H1 (cell line): ENCODE results near the gene PLCB4. TPM values are rescaled to one million over a fixed set of nuclear protein-coding genes. Genes with fewer than 3 reads are reported as not detected.

ENCODE experiments used
- CTCF ChIA-PET: fragments of 300-600 bp; sonication (Branson Sonifier 250); formaldehyde crosslinking; loops from one replicate; lab custom pipeline; 2021; ENCODE audit not compliant: partially characterized antibody; lab: Charles Lee
- POLR2A ChIA-PET: fragments of 300-600 bp; sonication (Branson Sonifier 250); formaldehyde crosslinking; loops from one replicate; lab custom pipeline; 2021; ENCODE audit warnings: inconsistent platforms; ENCODE audit not compliant: partially characterized antibody; lab: Charles Lee
- DNase-seq, 2 experiments: peaks; one replicate each; pipeline versions ENCODE4 v3.0.0 to v3.0.0-alpha.2; 2010 to 2022; ENCODE audit warnings: low spot score in 2 of 2, low read depth in 1 of 2, mixed read lengths in 1 of 2
- FAIRE-seq: peaks from 2 replicates; lab custom pipeline; 2011; peaks lifted over from hg19 to GRCh38; lab: Jason Lieb, UNC
- H2AFZ ChIP-seq: 2 replicates; pipeline ENCODE4 v1.8.1; 2012; ENCODE audit warnings: low read length, inconsistent platforms
- H2AK5ac ChIP-seq: 2 replicates; pipeline ENCODE4 v1.6.1; 2013; ENCODE audit warnings: low read depth, low read length
- H2BK120ac ChIP-seq: replicated peaks from 2 replicates; pipeline ENCODE3; 2013; ENCODE audit warnings: low read depth, low read length, inconsistent platforms
- H2BK12ac ChIP-seq: 2 replicates; pipeline ENCODE4 v1.6.1; 2013; ENCODE audit warnings: low read depth, low read length
- H2BK15ac ChIP-seq: 2 replicates; pipeline ENCODE4 v1.6.1; 2013; ENCODE audit warnings: low read length
- H2BK20ac ChIP-seq: 2 replicates; pipeline ENCODE4 v1.6.1; 2013; ENCODE audit warnings: low read length
- H2BK5ac ChIP-seq: 2 replicates; pipeline ENCODE4 v1.6.1; 2013; ENCODE audit warnings: low read depth, low read length
- H3K14ac ChIP-seq: 2 replicates; pipeline ENCODE4 v1.6.1; 2013; ENCODE audit warnings: inconsistent platforms; ENCODE audit not compliant: insufficient read length
- H3K18ac ChIP-seq: 2 replicates; pipeline ENCODE4 v1.6.1; 2013; ENCODE audit warnings: low read length; ENCODE audit errors: extremely low read depth
- H3K23ac ChIP-seq: 2 replicates; pipeline ENCODE4 v1.6.1; 2013; ENCODE audit warnings: inconsistent platforms; ENCODE audit not compliant: insufficient read length
- H3K23me2 ChIP-seq: 2 replicates; pipeline ENCODE4 v1.6.1; 2013; ENCODE audit warnings: low read depth, low read length
- H3K27ac ChIP-seq: 2 replicates; pipeline ENCODE4 v1.6.1; 2011; ENCODE audit warnings: low read depth, low read length, inconsistent platforms
- H3K27me3 ChIP-seq, 4 experiments: replicated peaks in 1 of 4; 1 replicate in 1 of 4; 2 replicates in 3 of 4; pipeline versions ENCODE4 v1.6.1 to v1.8.1; 2011 to 2013; ENCODE audit warnings: low read length in 3 of 4, mild to moderate bottlenecking in 3 of 4, inconsistent platforms in 2 of 4, mixed read lengths in 2 of 4, moderate library complexity in 1 of 4; ENCODE audit not compliant: control insufficient read depth in 3 of 4, insufficient read depth in 3 of 4; ENCODE audit errors: extremely low read depth in 1 of 4
- H3K36me3 ChIP-seq, 4 experiments: 2 replicates each; pipeline versions ENCODE4 v1.6.1 to v1.8.1; 2011 to 2013; ENCODE audit warnings: mild to moderate bottlenecking in 4 of 4, low read length in 3 of 4, moderate library complexity in 2 of 4, control low read depth in 1 of 4, inconsistent platforms in 1 of 4; ENCODE audit not compliant: insufficient read depth in 4 of 4, control insufficient read depth in 2 of 4
- H3K4ac ChIP-seq: replicated peaks from 2 replicates; pipeline ENCODE3; 2013; ENCODE audit warnings: low read length, low read depth, mixed read lengths, inconsistent platforms; ENCODE audit not compliant: insufficient read length
- H3K4me1 ChIP-seq, 4 experiments: replicated peaks in 1 of 4; 1 replicate in 1 of 4; 2 replicates in 3 of 4; pipeline versions ENCODE4 v1.6.1 to v1.8.1; 2011 to 2013; ENCODE audit warnings: low read length in 3 of 4, inconsistent platforms in 2 of 4, mixed read lengths in 1 of 4; ENCODE audit not compliant: insufficient read depth in 4 of 4, control insufficient read depth in 3 of 4
- H3K4me2 ChIP-seq, 2 experiments: 2 replicates each; pipeline versions ENCODE4 v1.6.1 to v1.8.1; 2011 to 2013; ENCODE audit warnings: low read depth in 2 of 2, low read length in 2 of 2, control low read depth in 1 of 2, inconsistent platforms in 1 of 2, mild to moderate bottlenecking in 1 of 2; ENCODE audit not compliant: insufficient read depth in 1 of 2
- H3K4me3 ChIP-seq, 4 experiments: fragments of 200-600, 300-600 bp in 1 of 4; sonication (generic), shearing (Covaris generic), sonication (Bioruptor Twin) in 1 of 4; 2 replicates each; pipeline versions ENCODE4 v1.5.1 to v1.8.1; 2011 to 2016; ENCODE audit warnings: low read length in 4 of 4, low read depth in 3 of 4, control low read depth in 2 of 4, inconsistent platforms in 2 of 4, mild to moderate bottlenecking in 2 of 4, mixed read lengths in 1 of 4, moderate library complexity in 1 of 4; ENCODE audit not compliant: insufficient read depth in 2 of 4; ENCODE audit errors: extremely low read depth in 1 of 4
- H3K56ac ChIP-seq: replicated peaks from 2 replicates; pipeline ENCODE3; 2013; ENCODE audit warnings: low read depth, mild to moderate bottlenecking, mixed read lengths, low read length, inconsistent platforms; ENCODE audit not compliant: insufficient read length
- H3K79me1 ChIP-seq: 2 replicates; pipeline ENCODE4 v1.6.1; 2013; ENCODE audit warnings: low read depth, low read length, control low read depth
- H3K79me2 ChIP-seq, 2 experiments: 2 replicates each; pipeline versions ENCODE4 v1.6.1 to v1.8.1; 2012 to 2013; ENCODE audit warnings: low read length in 2 of 2, mild to moderate bottlenecking in 2 of 2, inconsistent platforms in 1 of 2; ENCODE audit not compliant: insufficient read depth in 2 of 2, control insufficient read depth in 1 of 2
- H3K9ac ChIP-seq, 4 experiments: replicated peaks in 1 of 4; 1 replicate in 1 of 4; 2 replicates in 3 of 4; pipeline versions ENCODE4 v1.6.1 to v1.8.1; 2011 to 2013; ENCODE audit warnings: low read depth in 3 of 4, low read length in 3 of 4, control low read depth in 2 of 4, mild to moderate bottlenecking in 2 of 4, moderate library complexity in 2 of 4, inconsistent platforms in 1 of 4; ENCODE audit errors: extremely low read depth in 1 of 4
- H3K9me3 ChIP-seq, 2 experiments: 2 replicates each; pipeline versions ENCODE4 v1.6.1 to v1.8.1; 2012 to 2013; ENCODE audit warnings: mild to moderate bottlenecking in 2 of 2, moderate library complexity in 2 of 2, control low read depth in 1 of 2, inconsistent platforms in 1 of 2, low read depth in 1 of 2, low read length in 1 of 2, mixed read lengths in 1 of 2; ENCODE audit not compliant: insufficient read depth in 2 of 2
- H4K20me1 ChIP-seq, 2 experiments: replicated peaks in 1 of 2; 2 replicates each; pipeline versions ENCODE3 to v1.8.1; 2011 to 2013; ENCODE audit warnings: inconsistent platforms in 2 of 2, low read length in 2 of 2, mild to moderate bottlenecking in 1 of 2; ENCODE audit not compliant: insufficient read depth in 2 of 2, control insufficient read depth in 1 of 2
- H4K5ac ChIP-seq: 2 replicates; pipeline ENCODE4 v1.6.1; 2013; ENCODE audit warnings: low read length, low read depth, mixed read lengths, inconsistent platforms; ENCODE audit not compliant: insufficient read length
- H4K8ac ChIP-seq: 2 replicates; pipeline ENCODE4 v1.8.0; 2013; ENCODE audit warnings: mild to moderate bottlenecking, moderate library complexity, low read length, inconsistent platforms; ENCODE audit not compliant: insufficient read depth; ENCODE audit errors: extremely low read depth
- H4K91ac ChIP-seq: replicated peaks from 2 replicates; pipeline ENCODE3; 2013; ENCODE audit warnings: low read length, mixed read lengths, inconsistent platforms; ENCODE audit not compliant: insufficient read length
- CBX5 ChIP-seq: fragments of 300-800, 300-1000 bp; sonication (generic); IDR thresholded peaks from 2 replicates; pipeline ENCODE4 v1.7.1; 2016; ENCODE audit warnings: antibody characterized with exemption, low read length, low read depth
- WGBS, 2 experiments: shearing (Covaris generic) in 1 of 2; methylation state at CpG; one replicate each; pipeline versions ENCODE4 v1.1.6 to v1.1.7; 2013 to 2015; ENCODE audit warnings: low lambda C conversion rate in 2 of 2, mixed read lengths in 2 of 2, inconsistent platforms in 1 of 2, low coverage in 1 of 2, missing lambda C conversion rate in 1 of 2; ENCODE audit not compliant: insufficient replicate concordance in 2 of 2, insufficient coverage in 1 of 2, insufficient read length in 1 of 2; ENCODE audit errors: extremely low coverage in 1 of 2, missing lambda C conversion rate in 1 of 2; 5-methylcytosine and 5-hydroxymethylcytosine counted together
- polyA plus RNA-seq, 7 experiments: library from polyadenylated mRNA; depleted of rRNA in 3 of 7; stranded (reverse) in 5 of 7; unstranded in 2 of 7; fragments of >200 nt in 5 of 7; fragments of 200-250 nt in 2 of 7; gene quantifications; 1 replicate in 5 of 7; 2 replicates in 1 of 7; 4 replicates in 1 of 7; pipeline versions ENCODE4 v1.2.1 to v1.2.3, GENCODE V29; 2011 to 2013; ENCODE audit warnings: missing spikeins in 2 of 7, mixed read lengths in 2 of 7
- total RNA-seq: library from RNA; stranded (reverse); fragmentation: NEBNext Ultra II Directional; extraction: Animal tissue kit (Norgen Biotek cat#: 25700); gene quantifications from 2 replicates; pipeline ENCODE4 v1.2.1, GENCODE V29; 2021

Gene PLCB4
- total and polyA plus RNA-seq, 2 of the 8 experiments (the other 6 are each of a cell fraction or from before 2014, with no cell fraction given), result 3.2 to 14.1 TPM

DNA sequence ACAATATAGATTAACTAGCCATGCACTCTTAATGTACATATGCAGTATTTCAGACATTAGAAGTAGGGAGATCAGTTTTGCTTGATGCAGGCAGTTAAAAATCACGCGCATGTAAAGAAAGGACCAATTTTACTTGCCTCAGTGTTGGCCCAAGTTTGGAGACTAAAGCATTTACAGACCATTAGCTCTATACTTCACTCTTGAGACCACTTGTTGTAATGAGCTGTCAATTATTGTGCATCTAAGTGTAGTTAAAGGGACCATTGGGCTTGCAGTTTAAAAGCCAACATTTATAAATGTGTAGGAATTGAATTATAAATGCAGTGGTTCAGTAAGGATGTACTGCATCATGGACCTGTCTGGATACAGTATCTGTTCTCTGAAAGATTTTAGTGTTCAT is 53.7 kb downstream of the PLCB4 start:
- H3K4me3 ChIP-seq, result no peak overlapping the region
- H3K9ac ChIP-seq, result no peak overlapping the region
- ChIA-PET CTCF (interaction anchor here (0.6 to 1.7 kb wide), 3 partner anchors 12 to 269 kb away, joined by 3 to 6 read pairs (median 4); no protein-coding TSS in a partner anchor), POLR2A (no interaction called here)
- no peak overlapping the region for H2BK5ac ChIP-seq
- no peaks in the 10 kb centered on the region for H3K79me1 ChIP-seq
- H3K14ac ChIP-seq, result no peak overlapping the region
- no peaks in the 10 kb centered on the region; a peak in 1 of 4 replicates for H3K79me2 ChIP-seq
- H4K91ac ChIP-seq, result no peak overlapping the region
- H3K4ac ChIP-seq, result no peak overlapping the region
- no peak overlapping the region for H3K56ac ChIP-seq
- H4K20me1 ChIP-seq, result peaks cover 0 to 2% of the 10 kb centered on the region in 2 experiments
- H2BK12ac ChIP-seq, result no peak overlapping the region
- H4K5ac ChIP-seq, result no peak overlapping the region
- 86% methylated on average over 2 of the region's 2 CpGs; no CpG with 5 or more reads in 1 of the 2 experiments for WGBS, 2 experiments
- H2AK5ac ChIP-seq, result no peak overlapping the region
- no peak for FAIRE-seq
- H3K23me2 ChIP-seq, result no peaks in the 10 kb centered on the region
- H3K27me3 ChIP-seq, result no peaks in the 10 kb centered on the region
- H3K4me2 ChIP-seq, result no peak overlapping the region
- H2BK120ac ChIP-seq, result no peak overlapping the region
- TF ChIP-seq CBX5, result no peak
- DNase-seq, result no peak
- no peaks in the 10 kb centered on the region for H3K4me1 ChIP-seq
- H3K23ac ChIP-seq, result no peak overlapping the region
- no peak overlapping the region for H2BK20ac ChIP-seq
- no peak overlapping the region for H4K8ac ChIP-seq
- no peaks in the 10 kb centered on the region for H3K36me3 ChIP-seq
- H2BK15ac ChIP-seq, result no peak overlapping the region
- H2AFZ ChIP-seq, result no peak overlapping the region
- H3K18ac ChIP-seq, result no peak overlapping the region
- H3K27ac ChIP-seq, result no peak overlapping the region
- H3K9me3 ChIP-seq, result no peaks in the 10 kb centered on the region
